Neural cell (in vitro differentiated cells): Measurements from ENCODE around the gene CD81. TPM values are rescaled to one million over a fixed set of nuclear protein-coding genes. Genes with fewer than 3 reads are reported as not detected.

ENCODE experiments used
- H2AFZ ChIP-seq: fragments of 200-600, 300-800 bp; sonication (generic), shearing (Covaris generic); 2 replicates; pipeline ENCODE4 v1.6.0; 2014; ENCODE audit warnings: low read depth, mild to moderate bottlenecking, antibody characterized with exemption, low read length, moderate library complexity
- H3F3A ChIP-seq: fragments of 200-600 bp; shearing (Covaris generic); 2 replicates; pipeline ENCODE4 v1.6.1; 2016; ENCODE audit warnings: mild to moderate bottlenecking, moderate library complexity, mixed read lengths, antibody characterized with exemption, low read length; ENCODE audit not compliant: insufficient read depth, poor library complexity, severe bottlenecking
- H3K27ac ChIP-seq: fragments of 200-600, 300-800 bp; sonication (generic), shearing (Covaris generic); 2 replicates; pipeline ENCODE4 v1.5.1; 2014; ENCODE audit warnings: mild to moderate bottlenecking, low read length, moderate library complexity
- H3K27me3 ChIP-seq: fragments of 300-800, 200-600 bp; sonication (generic), shearing (Covaris generic); 2 replicates; pipeline ENCODE4 v1.6.0; 2014; ENCODE audit warnings: mild to moderate bottlenecking, low read depth, low read length, moderate library complexity; ENCODE audit not compliant: insufficient read depth
- H3K36me3 ChIP-seq: fragments of 300-800, 200-600 bp; sonication (generic), shearing (Covaris generic); 2 replicates; pipeline ENCODE4 v1.5.1; 2014; ENCODE audit warnings: mild to moderate bottlenecking, antibody characterized with exemption, low read length, moderate library complexity; ENCODE audit not compliant: insufficient read depth
- H3K4me2 ChIP-seq: fragments of 300-800, 200-600 bp; sonication (generic), shearing (Covaris generic); 2 replicates; pipeline ENCODE4 v1.6.0; 2014; ENCODE audit warnings: mild to moderate bottlenecking, low read length
- H3K4me3 ChIP-seq: fragments of 300-800, 200-600 bp; sonication (generic), shearing (Covaris generic); 2 replicates; pipeline ENCODE4 v1.5.1; 2014; ENCODE audit warnings: mild to moderate bottlenecking, low read length, moderate library complexity
- H3K79me2 ChIP-seq: fragments of 200-600 bp; shearing (Covaris generic); replicated peaks from 2 replicates; pipeline ENCODE4 v1.6.0; 2014; ENCODE audit warnings: mild to moderate bottlenecking, low read length, moderate library complexity; ENCODE audit not compliant: insufficient read depth
- H3K9ac ChIP-seq: fragments of 300-800, 200-600 bp; sonication (generic), shearing (Covaris generic); 2 replicates; pipeline ENCODE4 v1.6.1; 2016; ENCODE audit warnings: mild to moderate bottlenecking, low read length, mixed read lengths
- H3K9me2 ChIP-seq: fragments of 200-600 bp; shearing (Covaris generic); 2 replicates; pipeline ENCODE4 v1.6.1; 2016; ENCODE audit warnings: mild to moderate bottlenecking, low read length, mixed read lengths; ENCODE audit not compliant: insufficient read depth
- H3K9me3 ChIP-seq: fragments of 200-600, 300-800 bp; sonication (generic), shearing (Covaris generic); 2 replicates; pipeline ENCODE4 v1.6.1; 2016; ENCODE audit warnings: mild to moderate bottlenecking, mixed run types, low read length, moderate library complexity, mixed read lengths
- H4K20me1 ChIP-seq: fragments of 200-600 bp; shearing (Covaris generic); 2 replicates; pipeline ENCODE4 v1.6.1; 2016; ENCODE audit warnings: mild to moderate bottlenecking, mixed run types; ENCODE audit not compliant: insufficient read depth
- EP300 ChIP-seq: fragments of 450-650 bp; conservative IDR thresholded peaks from 2 replicates; pipeline ENCODE4 v1.6.1; 2014; ENCODE audit warnings: antibody characterized with exemption, mild to moderate bottlenecking, moderate library complexity; ENCODE audit not compliant: poor library complexity, severe bottlenecking
- EZH2 ChIP-seq: fragments of 200-600, 300-800 bp; shearing (Covaris generic), sonication (generic); IDR thresholded peaks from 2 replicates; pipeline ENCODE4 v1.6.1; 2014; ENCODE audit warnings: antibody characterized with exemption, low read length, borderline replicate concordance, mild to moderate bottlenecking; ENCODE audit not compliant: insufficient read depth, poor library complexity, severe bottlenecking
- MXI1 ChIP-seq: fragments of 450-650 bp; conservative IDR thresholded peaks from 2 replicates; pipeline ENCODE4 v1.6.1; 2014; ENCODE audit warnings: antibody characterized with exemption, mild to moderate bottlenecking; ENCODE audit not compliant: poor library complexity, severe bottlenecking
- POLR2AphosphoS5 ChIP-seq: IDR thresholded peaks from 2 replicates; pipeline ENCODE4 v1.6.1; 2012
- RAD21 ChIP-seq: fragments of 450-650 bp; conservative IDR thresholded peaks from 2 replicates; pipeline ENCODE4 v1.6.1; 2014; ENCODE audit warnings: antibody characterized with exemption, mild to moderate bottlenecking, moderate library complexity
- REST ChIP-seq: IDR thresholded peaks from 2 replicates; pipeline ENCODE4 v1.6.1; 2012; ENCODE audit warnings: borderline replicate concordance
- SMC3 ChIP-seq: fragments of 450-650 bp; conservative IDR thresholded peaks from 2 replicates; pipeline ENCODE4 v1.6.1; 2014; ENCODE audit warnings: antibody characterized with exemption, mild to moderate bottlenecking, moderate library complexity; ENCODE audit not compliant: poor library complexity
- TAF1 ChIP-seq: IDR thresholded peaks from 2 replicates; pipeline ENCODE4 v1.6.1; 2012; ENCODE audit warnings: low read depth
- polyA plus RNA-seq: library from polyadenylated mRNA; depleted of rRNA; stranded (reverse); fragments of >200 nt; gene quantifications from 2 replicates; pipeline ENCODE4 v1.2.3, GENCODE V29; 2014
- TF ChIP-seq, protein P1 (sequence below): fragments of 450-650 bp; IDR thresholded peaks from 2 replicates; pipeline ENCODE4 v1.5.1; 2014; ENCODE audit warnings: antibody characterized with exemption, mild to moderate bottlenecking, moderate library complexity; ENCODE audit not compliant: poor library complexity, severe bottlenecking

CD81 gene
- polyA plus RNA-seq, 1 donor from 2014 or later: 97.8 TPM

- H3K4me2 ChIP-seq: no peak overlapping the region
- H4K20me1 ChIP-seq: no peaks in the 10 kb centered on the region
- no peak overlapping the region for H3K4me3 ChIP-seq
- no peaks in the 10 kb centered on the region for H3F3A ChIP-seq
- no peaks in the 10 kb centered on the region for H3K36me3 ChIP-seq
- no peak overlapping the region for H2AFZ ChIP-seq
- no peaks in the 10 kb centered on the region for H3K9me2 ChIP-seq
- H3K79me2 ChIP-seq: no peaks in the 10 kb centered on the region
- no peaks in the 10 kb centered on the region for H3K27me3 ChIP-seq
- no peak overlapping the region for H3K9ac ChIP-seq
- TF ChIP-seq EZH2 (no peak), REST (no peak), TAF1 (no peak), MXI1 (no peak), RAD21 (no peak), POLR2AphosphoS5 (no peak), SMC3 (no peak), EP300 (no peak)
- TF ChIP-seq, protein P1, sequence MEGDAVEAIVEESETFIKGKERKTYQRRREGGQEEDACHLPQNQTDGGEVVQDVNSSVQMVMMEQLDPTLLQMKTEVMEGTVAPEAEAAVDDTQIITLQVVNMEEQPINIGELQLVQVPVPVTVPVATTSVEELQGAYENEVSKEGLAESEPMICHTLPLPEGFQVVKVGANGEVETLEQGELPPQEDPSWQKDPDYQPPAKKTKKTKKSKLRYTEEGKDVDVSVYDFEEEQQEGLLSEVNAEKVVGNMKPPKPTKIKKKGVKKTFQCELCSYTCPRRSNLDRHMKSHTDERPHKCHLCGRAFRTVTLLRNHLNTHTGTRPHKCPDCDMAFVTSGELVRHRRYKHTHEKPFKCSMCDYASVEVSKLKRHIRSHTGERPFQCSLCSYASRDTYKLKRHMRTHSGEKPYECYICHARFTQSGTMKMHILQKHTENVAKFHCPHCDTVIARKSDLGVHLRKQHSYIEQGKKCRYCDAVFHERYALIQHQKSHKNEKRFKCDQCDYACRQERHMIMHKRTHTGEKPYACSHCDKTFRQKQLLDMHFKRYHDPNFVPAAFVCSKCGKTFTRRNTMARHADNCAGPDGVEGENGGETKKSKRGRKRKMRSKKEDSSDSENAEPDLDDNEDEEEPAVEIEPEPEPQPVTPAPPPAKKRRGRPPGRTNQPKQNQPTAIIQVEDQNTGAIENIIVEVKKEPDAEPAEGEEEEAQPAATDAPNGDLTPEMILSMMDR: no peak
- no peaks in the 10 kb centered on the region for H3K9me3 ChIP-seq
- H3K27ac ChIP-seq: no peak overlapping the region
Observed at GRCh38 chr11:2431395-2431794, 54.3 kb downstream of the CD81 start.

DNA sequence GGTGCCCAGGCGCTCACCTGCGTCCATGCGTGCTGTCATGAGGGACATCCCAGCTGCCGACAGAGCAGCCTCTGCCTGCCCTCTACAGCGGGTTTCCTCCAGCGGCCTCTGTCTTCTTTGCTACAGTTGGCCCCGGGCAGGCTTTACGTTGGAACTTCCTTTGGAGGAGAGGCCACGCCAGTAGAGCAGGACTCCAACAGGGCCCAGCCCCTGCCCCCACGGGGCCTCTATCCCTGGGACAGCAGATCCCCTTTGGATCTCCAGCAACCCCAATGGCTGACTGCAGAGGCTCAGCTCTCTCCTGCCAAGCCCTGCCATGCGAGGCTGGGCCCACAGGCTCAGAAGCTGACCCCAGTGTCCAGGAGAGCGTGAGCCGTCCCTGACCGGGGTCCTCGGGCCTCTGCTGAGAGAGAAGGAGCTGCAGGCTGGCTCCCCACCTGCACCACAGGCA is 55.1 kb downstream of the CD81 start:
- Histone ChIP-seq H3K9ac (no peak overlapping the region), H3K36me3 (no peaks in the 10 kb centered on the region), H4K20me1 (no peaks in the 10 kb centered on the region), H3K9me2 (no peaks in the 10 kb centered on the region), H2AFZ (no peak overlapping the region), H3K79me2 (no peaks in the 10 kb centered on the region), H3F3A (no peaks in the 10 kb centered on the region), H3K9me3 (no peaks in the 10 kb centered on the region), H3K27me3 (no peaks in the 10 kb centered on the region), H3K4me3 (no peak overlapping the region), H3K27ac (no peak overlapping the region), H3K4me2 (no peak overlapping the region)
- TF ChIP-seq EZH2 (no peak), TAF1 (no peak), EP300 (no peak), SMC3 (no peak), REST (no peak)
- TF ChIP-seq, protein P1: no peak
